ENCODE results near the gene MRPS35.
A peak's percentile ranks its signal among the peaks of the same experiment; 100 is the strongest.

Gene MRPS35

GRCh38 chr12:27778206-27778605, 67.6 kb downstream of the MRPS35 start:
- no peak for DNase-seq

GRCh38 chr12:27779416-27779919, 68.8 kb downstream of the MRPS35 start:
- DNase-seq, result peak; percentile 61

DNA sequence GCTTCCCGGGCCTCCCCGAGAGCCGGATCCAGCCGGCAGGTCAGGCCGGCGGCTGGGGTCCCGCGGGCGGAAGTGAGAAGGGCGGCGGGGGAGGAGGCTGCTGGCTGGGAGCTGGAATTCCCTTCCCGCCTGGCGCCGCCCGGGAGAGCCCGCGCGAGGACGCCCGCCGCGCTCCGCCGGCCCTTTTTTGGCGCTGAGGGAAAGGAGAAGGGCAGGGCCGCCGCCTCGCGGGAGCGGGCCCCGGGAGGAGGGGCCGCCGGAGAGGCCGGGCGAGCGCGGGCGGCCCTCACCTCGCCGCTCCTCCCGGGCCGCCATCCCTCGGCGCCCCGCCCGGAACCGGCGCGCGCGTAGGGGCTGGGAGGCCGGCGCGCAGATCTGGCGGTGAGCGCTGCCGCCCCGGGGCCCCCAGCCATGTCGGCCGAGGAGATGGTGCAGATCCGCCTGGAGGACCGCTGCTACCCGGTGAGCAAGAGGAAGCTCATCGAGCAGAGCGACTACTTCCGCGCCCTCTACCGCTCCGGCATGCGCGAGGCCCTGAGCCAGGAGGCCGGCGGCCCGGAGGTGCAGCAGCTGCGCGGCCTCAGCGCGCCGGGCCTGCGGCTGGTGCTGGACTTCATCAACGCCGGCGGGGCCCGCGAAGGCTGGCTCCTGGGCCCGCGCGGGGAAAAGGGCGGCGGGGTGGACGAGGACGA, 69.4 kb downstream of the MRPS35 start, which contains the start of the genes KLHL42 and MANSC4:
Gene KLHL42 (plus strand): TSS at position 314 of the 692 bp plus-strand sequence. CDS start 98 bp downstream, at position 412.
Gene MANSC4 (minus strand): TSS at position 317 of the 692 bp plus-strand sequence. CDS start 8,960 bp downstream, outside the sequence.
- DNase-seq, result peak; percentile 76

- DNase-seq, result no peak
Observed at GRCh38 chr12:27780612-27781408, 70.2 kb downstream of the MRPS35 start.

GRCh38 chr12:27781680-27782079, 71.0 kb downstream of the MRPS35 start:
- no peak for DNase-seq

- no peak for DNase-seq
Observed at GRCh38 chr12:27782481-27782880, 71.8 kb downstream of the MRPS35 start.

DNA sequence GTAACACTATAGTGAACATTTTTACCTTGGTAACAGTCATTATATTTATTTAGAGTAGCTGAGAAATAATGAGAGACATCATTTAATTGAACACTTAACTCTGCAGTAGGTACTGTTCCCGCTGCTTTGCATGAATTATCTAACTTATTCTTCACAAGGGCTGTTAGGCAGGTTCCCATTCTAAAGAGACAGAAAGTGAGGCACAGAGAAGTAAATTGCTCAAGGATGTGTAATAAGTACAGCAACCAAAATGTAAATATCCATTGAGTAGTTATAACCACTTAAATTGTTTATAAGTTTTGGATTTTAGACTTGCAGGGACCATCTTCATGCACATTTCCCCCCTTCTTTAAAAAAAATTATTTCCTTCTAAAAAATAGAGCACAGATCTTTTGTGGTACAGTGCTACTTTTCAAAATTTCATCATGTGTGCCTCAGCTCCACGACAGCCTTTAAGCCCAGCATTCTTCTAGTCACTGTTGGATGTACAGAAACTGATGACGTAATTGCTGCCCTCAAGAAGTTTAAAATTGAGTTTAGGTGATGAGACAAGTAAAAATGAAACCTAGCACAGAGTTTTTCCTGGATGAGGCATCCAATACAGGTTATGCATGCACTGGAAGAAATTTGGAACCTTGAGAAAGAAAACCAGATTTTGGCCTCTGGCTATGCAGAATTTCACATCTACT, 75.4 kb downstream of the MRPS35 start:
- DNase-seq, result no peak

DNA sequence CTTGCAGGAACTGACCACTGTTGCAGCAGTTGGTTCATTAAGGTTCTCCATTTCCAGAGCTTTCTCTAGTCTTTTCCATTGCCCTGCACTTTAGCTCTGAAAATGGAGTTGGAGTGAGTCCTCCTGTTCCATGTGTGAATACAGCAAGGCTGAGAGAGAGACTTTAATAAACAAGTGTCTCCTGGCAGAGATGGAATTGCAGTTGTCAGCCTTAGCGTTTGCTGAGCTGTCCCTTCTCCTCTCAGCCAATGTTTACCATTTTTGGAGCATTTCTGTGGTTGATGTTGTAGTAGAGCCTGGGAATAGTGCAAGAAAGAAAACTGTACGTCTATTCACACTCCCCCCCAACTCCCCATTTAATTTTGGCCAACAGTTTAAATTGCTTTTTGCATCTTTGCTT, 76.9 kb downstream of the MRPS35 start:
- DNase-seq, result no peak

DNA sequence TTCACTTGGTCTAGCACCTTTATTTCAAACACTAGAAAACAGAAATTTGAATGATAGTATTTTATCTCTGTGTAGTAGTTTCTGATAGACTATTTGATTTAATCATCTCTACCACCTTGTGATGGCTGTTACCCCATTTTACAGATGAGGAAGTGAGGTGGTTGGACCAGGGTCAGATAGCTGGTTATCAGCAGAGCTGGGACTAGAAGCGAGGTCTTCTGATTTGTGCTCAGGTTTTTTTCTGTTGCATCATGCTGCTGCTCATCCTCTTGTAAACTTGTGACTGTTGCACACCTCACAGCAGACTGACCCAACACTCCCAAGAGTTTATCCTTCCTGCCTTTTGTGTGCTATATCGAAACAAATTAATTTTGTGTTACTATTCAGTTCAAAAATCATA, 79.5 kb downstream of the MRPS35 start:
- DNase-seq, result no peak

- DNase-seq, result no peak
Observed at GRCh38 chr12:27794818-27795584, 84.4 kb downstream of the MRPS35 start.

DNA sequence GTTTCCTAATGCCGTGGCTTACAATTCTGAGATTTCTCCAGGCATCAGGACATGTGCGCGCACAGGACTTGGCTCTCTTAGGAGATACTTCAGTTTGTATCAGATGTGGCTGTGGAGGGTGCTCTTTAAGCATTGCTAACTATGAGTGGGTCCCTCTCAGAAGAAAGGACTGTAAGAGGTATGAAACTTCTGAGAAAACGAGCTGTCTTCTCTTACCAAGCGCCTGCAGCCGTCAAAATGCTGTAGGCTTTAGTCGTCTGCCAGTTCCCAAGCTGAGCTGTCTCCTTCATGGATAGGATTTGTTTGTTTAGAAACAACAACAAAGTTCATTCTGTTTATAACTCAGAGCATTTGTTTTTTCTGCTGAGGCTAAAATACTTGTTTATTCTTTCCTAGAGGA, 85.5 kb downstream of the MRPS35 start:
- no peak for DNase-seq

- DNase-seq, result no peak
Observed at GRCh38 chr12:27797301-27798025, 86.8 kb downstream of the MRPS35 start.

DNA sequence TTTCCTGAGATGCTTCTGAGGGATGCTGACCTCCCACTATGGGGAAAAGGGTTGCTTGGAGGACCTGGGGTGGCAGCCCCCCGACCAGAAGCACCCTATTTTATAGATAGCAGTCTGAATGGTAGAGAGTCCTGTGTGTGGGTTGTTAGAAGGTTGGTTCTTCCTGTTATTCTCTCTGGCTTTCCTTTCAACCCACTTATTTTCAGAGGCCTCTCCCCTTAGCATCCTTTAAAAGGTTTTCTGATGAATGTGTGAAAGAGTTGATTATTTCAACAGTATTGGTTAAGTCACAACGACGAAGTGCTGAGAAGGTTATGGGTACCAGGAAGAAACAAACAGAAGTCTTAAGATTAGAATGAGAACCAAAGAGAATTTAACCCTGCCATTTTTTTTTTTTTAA, 90.2 kb downstream of the MRPS35 start:
- DNase-seq, result no peak

- DNase-seq, result no peak
Observed at GRCh38 chr12:27801630-27802029, 91.0 kb downstream of the MRPS35 start.

- DNase-seq, result no peak
Observed at GRCh38 chr12:27802511-27802910, 91.9 kb downstream of the MRPS35 start.

DNA sequence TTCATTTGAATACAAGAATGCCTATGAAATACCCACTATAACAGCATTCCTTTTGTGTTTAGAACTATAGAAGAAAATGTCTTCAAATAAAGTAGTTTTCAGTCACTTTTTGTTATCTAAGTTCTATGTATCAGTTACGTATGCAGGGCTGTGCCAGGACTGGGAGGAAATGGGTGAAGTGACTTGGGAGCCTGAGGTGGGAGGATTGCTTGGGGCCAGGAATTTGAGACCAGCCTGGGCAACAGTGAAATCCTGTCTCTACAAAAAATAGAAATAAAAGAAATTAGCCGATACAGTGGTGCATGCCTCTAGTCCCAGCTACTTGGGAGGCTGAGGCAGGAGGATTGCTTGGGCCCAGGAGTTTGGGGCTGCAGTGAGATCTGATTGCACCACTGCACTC, 92.3 kb downstream of the MRPS35 start:
- no peak for DNase-seq

DNA sequence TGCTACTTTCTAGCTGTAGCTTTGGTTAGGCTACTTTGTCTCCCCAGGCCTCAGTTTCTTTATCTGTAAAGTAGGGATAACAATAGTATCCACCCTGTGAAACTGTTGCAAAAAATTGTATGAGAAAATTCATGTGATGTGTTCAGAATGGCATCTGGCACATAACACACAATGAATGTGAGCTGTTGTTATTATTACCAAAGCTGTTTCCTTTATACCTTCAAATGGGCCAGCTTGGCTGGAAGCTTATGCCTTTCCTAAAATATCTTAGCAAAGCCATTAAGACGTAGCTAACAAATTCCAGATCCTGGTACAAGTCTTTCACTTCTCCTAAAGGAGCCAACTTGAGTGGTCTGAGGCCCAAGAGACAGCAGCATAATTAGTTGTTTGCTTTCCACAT, 94.6 kb downstream of the MRPS35 start:
- no peak for DNase-seq
